Panc1 (cell line): ENCODE data around the gene NYAP2. TPM values are rescaled to one million over a fixed set of nuclear protein-coding genes. Genes with fewer than 3 reads are reported as not detected.

Source experiments
- ATAC-seq: fragments of 200-7000 bp; cut with Tn5 transposase; 2 replicates; pipeline ENCODE4 v1.9.1; 2020; ENCODE audit warnings: mild to moderate bottlenecking, moderate library complexity
- BruUV-seq: library from RNA; stranded (reverse); fragments of 400-500 nt; replicated peaks from 2 replicates; lab custom pipeline; 2021; lab: Mats Ljungman, UMichigan
- CTCF ChIA-PET: fragments of 300-600 bp; sonication (Branson Sonifier 250); formaldehyde crosslinking; loops from one replicate; lab custom pipeline; 2022; ENCODE audit warnings: antibody characterized with exemption; lab: Charles Lee
- POLR2A ChIA-PET: fragments of 300-600 bp; sonication (Branson Sonifier 250); formaldehyde crosslinking; loops from one replicate; lab custom pipeline; 2022; ENCODE audit warnings: antibody characterized with exemption; lab: Charles Lee
- DNase-seq: peaks from one replicate; pipeline ENCODE4 v3.0.0-alpha.2; 2010; ENCODE audit warnings: low read depth, low spot score
- H3K27ac ChIP-seq: 2 replicates; pipeline ENCODE4 v1.5.1; 2011; ENCODE audit warnings: mild to moderate bottlenecking, low read length, inconsistent platforms
- H3K27me3 ChIP-seq: fragments of 200-500 bp; sonication (Bioruptor generic); 2 replicates; pipeline ENCODE4 v1.6.0; 2014; ENCODE audit warnings: low read length, inconsistent platforms; ENCODE audit not compliant: control insufficient read depth, insufficient read depth
- H3K36me3 ChIP-seq: fragments of 200-500 bp; sonication (Bioruptor generic); 2 replicates; pipeline ENCODE4 v1.5.1; 2014; ENCODE audit warnings: inconsistent platforms, mild to moderate bottlenecking, low read length, moderate library complexity; ENCODE audit not compliant: control insufficient read depth, insufficient read depth
- H3K4me1 ChIP-seq: 2 replicates; pipeline ENCODE4 v1.5.1; 2011; ENCODE audit warnings: inconsistent platforms, mild to moderate bottlenecking, low read length, moderate library complexity; ENCODE audit not compliant: control insufficient read depth, insufficient read depth
- H3K4me3 ChIP-seq, 2 experiments: 2 replicates each; pipeline ENCODE4 v1.5.1; 2011 to 2012; ENCODE audit warnings: low read depth in 2 of 2, low read length in 2 of 2, mild to moderate bottlenecking in 2 of 2, inconsistent platforms in 1 of 2, moderate library complexity in 1 of 2
- H3K9me3 ChIP-seq: fragments of 200-500 bp; sonication (Bioruptor generic); 2 replicates; pipeline ENCODE4 v1.5.1; 2014; ENCODE audit warnings: low read depth, mild to moderate bottlenecking, inconsistent platforms, low read length, moderate library complexity; ENCODE audit not compliant: control insufficient read depth, insufficient read depth
- CTCF ChIP-seq: fragments of 450-650 bp; IDR thresholded peaks from 2 replicates; pipeline ENCODE4 v1.5.1; 2017; ENCODE audit warnings: mild to moderate bottlenecking
- POLR2AphosphoS5 ChIP-seq: IDR thresholded peaks from 2 replicates; pipeline ENCODE4 v1.6.1; 2012; ENCODE audit warnings: mild to moderate bottlenecking, low read depth, low read length, moderate library complexity
- REST ChIP-seq, 2 experiments: IDR thresholded peaks; 2 replicates each; pipeline ENCODE4 v1.6.1; 2011 to 2012; ENCODE audit warnings: low read depth in 2 of 2, control low read depth in 1 of 2, low read length in 1 of 2, mild to moderate bottlenecking in 1 of 2, moderate library complexity in 1 of 2; ENCODE audit not compliant: insufficient read depth in 1 of 2
- SIN3A ChIP-seq: IDR thresholded peaks from 2 replicates; pipeline ENCODE4 v1.6.1; 2012; ENCODE audit warnings: low read depth, mild to moderate bottlenecking, low read length, moderate library complexity, borderline replicate concordance; ENCODE audit not compliant: insufficient read depth
- TCF7L2 ChIP-seq: IDR thresholded peaks from 2 replicates; pipeline ENCODE4 v1.6.1; 2011; ENCODE audit warnings: mild to moderate bottlenecking, low read depth, low read length, inconsistent platforms
- in situ Hi-C: cut with HindIII; loops from 2 replicates; pipeline ENCODE4 v1.10.0; 2016; ENCODE audit warnings: low sequenced_read_pairs, low pct_unique_long_range_greater_than_20kb
- intact Hi-C: fragments of 100-400 bp; cut with micrococcal nuclease; formaldehyde crosslinking; loops from one replicate; pipeline ENCODE4 v1.10.0; 2022; ENCODE audit not compliant: unreplicated experiment
- total RNA-seq: library from RNA; stranded (reverse); gene quantifications from one replicate; pipeline ENCODE4 v1.2.1, GENCODE V29; 2021; ENCODE audit not compliant: unreplicated experiment

NYAP2 gene
- total RNA-seq, 1 experiment from 2014 or later = not detected

GRCh38 chr2:225574582-225575138 lies 175.2 kb downstream of the NYAP2 start:
- in situ Hi-C loops = no loop called here
- Histone ChIP-seq H3K27me3 (no peaks in the 10 kb centered on the region), H3K9me3 (no peaks in the 10 kb centered on the region), H3K4me3 (no peak overlapping the region), H3K27ac (no peak overlapping the region), H3K4me1 (no peaks in the 10 kb centered on the region), H3K36me3 (no peaks in the 10 kb centered on the region)
- intact Hi-C loops = no loop called here
- no peak for TF ChIP-seq POLR2AphosphoS5
- no peak for TF ChIP-seq TCF7L2
- TF ChIP-seq REST (IDR thresholded peaks at IDR 0.05; ENCODE audit: insufficient read depth in 1 of 2, low read depth in 2 of 2, low read length in 1 of 2) = no peak
- no peak for TF ChIP-seq CTCF
- no peak for TF ChIP-seq SIN3A
- POLR2A ChIA-PET = no interaction called here
- no TSS peak for BruUV-seq
- ATAC-seq (no peak), DNase-seq (no peak)
- CTCF ChIA-PET = no interaction called here

- no peaks in the 10 kb centered on the region for H3K4me1 ChIP-seq
- intact Hi-C loops = no loop called here
- ChIA-PET POLR2A (no interaction called here), CTCF (no interaction called here)
- no peak for DNase-seq
- H3K36me3 ChIP-seq = no peaks in the 10 kb centered on the region
- H3K9me3 ChIP-seq = no peaks in the 10 kb centered on the region
- in situ Hi-C loops = no loop called here
- no peak overlapping the region for H3K4me3 ChIP-seq
- no TSS peak for BruUV-seq
- TF ChIP-seq SIN3A (no peak), TCF7L2 (no peak), POLR2AphosphoS5 (no peak), REST (IDR thresholded peaks at IDR 0.05; ENCODE audit: insufficient read depth in 1 of 2, low read depth in 2 of 2, low read length in 1 of 2) (no peak), CTCF (no peak)
- no peak for ATAC-seq
- no peak overlapping the region for H3K27ac ChIP-seq
- H3K27me3 ChIP-seq = no peaks in the 10 kb centered on the region
Observed at GRCh38 chr2:225581135-225581534, 181.6 kb downstream of the NYAP2 start.
